ENCODE measurements around the gene LRCOL1.

The LRCOL1 gene

DNA sequence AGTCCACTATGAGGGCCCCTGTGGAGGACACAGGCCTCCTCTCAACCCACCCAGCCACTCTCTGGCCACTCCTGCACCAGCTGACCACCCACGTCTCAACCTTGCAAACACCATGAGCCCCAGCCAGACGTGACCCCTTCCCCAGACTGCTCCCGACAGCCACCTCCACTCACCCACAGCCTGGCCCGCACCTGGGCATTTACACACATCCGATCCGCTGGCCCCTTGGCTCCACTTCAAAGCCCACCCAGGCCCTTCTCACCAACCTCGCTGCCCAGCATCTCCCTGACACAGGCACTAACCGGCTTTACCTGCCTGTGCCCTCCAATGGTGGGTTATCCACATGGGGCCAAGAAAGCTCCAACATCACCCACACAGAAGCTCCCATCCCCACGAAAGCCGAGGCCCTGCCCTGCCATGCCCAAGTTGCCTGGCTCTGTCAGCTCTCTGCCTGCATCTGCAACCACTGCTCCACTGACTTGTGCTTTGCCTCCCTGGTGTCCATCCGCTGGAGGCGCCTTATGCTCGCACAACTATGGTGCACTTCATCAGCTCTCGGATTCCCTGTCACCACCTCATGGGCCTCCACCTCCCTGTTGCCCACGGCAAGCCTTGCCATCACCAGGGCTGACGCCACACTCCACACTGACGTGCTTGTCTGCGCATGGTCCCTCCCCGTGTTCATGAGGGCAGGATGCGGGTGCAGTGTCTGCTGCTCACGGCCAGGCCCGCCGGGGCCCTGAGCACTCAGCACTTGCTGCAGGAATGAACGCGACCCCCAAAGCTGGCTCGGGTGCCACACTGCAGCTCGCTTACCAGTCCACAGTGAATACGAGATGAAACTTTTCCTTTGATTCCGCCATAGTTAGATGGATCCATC is 24.9 kb upstream of the LRCOL1 start:
- DNase-seq, result no peak

- no peak for DNase-seq
These were observed 24.1 kb upstream of the LRCOL1 start for GRCh38 chr12:132634411-132634990.

DNA sequence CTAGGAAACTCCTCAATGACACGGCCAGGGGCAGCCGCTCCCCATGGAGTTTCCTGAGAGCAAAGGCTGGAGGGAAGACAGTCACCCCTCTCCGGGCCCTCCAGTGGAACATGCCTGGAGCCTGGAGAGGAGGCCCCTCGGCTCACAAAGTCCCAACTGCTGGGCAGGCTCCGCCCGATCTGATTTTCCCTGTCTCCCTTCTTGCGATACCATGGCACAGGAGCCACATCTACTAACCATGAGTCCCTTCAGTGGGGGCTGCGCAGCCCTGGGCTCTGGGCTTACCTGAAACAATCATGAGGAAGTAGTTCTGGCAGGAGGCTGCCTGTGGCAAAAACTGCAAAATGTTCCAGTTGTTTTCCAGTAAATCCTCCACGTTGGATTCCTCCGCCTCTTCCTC is 23.5 kb upstream of the LRCOL1 start:
- DNase-seq, result no peak

DNA sequence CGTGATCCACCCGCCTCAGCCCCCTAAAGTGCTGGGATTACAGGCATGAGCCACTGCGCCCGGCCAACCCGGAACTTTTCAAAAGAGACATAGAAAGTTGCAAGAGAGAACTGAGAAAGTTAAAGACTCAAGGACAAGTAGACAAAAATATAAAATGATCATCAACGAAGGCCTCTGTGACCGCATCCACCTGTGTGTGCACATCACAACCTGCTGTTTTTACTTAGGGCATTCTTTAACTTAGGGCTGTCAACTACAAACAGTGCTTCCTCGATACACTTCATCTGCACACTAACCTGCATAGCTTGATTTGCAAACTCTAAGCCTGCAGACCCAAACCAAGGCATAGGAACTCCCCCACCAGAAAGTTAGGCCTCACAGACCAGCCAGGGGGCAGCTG is 23.0 kb upstream of the LRCOL1 start:
- no peak for DNase-seq

DNA sequence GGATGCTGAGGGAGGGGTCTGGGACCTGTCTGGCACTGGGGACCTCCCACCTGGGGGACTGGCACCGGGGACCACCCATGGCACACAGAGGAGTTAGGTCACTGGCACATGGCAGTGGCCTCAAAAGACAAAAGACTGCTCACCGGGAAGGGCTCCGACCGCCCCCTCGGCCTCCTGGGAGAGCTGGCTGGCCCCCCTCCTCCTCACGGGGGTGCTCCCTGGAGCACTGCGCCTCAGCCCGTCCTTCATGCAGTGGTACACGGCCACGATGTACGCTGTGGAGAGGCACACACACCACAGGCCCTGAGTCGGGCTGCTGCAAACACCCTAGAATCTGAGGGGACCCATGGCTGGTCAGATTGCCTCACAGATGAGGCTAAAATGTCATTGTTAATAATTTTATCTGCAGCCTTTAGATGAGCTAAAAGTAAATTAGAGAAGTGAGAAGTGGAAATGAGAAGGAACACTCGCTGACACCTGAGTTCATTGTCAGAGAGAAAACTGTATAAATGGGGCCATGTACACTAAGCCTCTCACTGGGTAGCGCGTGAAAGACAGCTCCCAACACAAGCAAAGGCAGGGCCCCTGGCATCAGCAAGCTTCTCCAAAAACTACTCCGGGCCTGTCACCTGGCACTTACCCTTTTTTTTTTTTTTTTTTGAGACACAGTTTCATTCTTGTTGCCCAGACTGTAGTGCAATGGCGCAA is 22.3 kb upstream of the LRCOL1 start:
- no peak for DNase-seq

DNA sequence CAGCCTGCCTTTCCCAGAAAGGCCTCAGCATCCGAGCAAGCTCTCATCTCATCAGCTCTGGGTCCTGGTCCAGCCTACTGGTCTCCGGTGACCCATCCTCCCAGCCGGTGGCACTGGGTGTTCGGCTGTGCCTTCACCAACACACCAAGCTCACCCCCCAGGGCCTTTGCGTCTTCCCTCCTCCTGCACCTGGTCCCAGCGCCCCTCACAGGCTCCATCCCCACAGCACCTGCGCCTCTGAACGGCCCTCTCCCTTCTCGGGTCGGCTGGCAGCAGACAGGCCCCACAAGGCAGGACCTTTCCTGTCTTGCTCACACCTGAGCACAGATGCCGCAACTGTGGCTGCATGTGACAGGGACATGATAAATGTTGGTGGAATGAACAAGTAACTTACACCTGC is 21.3 kb upstream of the LRCOL1 start:
- no peak for DNase-seq

DNA sequence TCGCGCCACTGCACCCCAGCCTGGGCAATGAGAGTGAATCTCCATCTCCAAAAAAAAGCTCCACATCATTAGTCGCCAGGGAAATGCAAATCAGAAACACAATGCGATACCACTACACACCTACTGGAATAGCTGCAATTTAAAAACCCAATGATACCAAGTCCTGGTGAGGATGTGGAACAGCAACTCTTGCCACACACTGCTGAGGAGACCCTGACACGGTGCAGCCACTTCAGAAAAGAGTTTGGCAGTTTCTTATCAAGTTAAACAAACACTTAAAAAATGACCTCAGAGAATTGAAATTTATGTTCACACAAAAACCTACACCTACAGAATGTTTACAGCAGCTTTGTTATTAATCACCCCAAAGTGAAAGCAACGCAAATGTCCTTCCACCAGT is 20.3 kb upstream of the LRCOL1 start:
- no peak for DNase-seq

GRCh38 chr12:132629330-132629729 is 18.9 kb upstream of the LRCOL1 start:
- no peak for DNase-seq

DNA sequence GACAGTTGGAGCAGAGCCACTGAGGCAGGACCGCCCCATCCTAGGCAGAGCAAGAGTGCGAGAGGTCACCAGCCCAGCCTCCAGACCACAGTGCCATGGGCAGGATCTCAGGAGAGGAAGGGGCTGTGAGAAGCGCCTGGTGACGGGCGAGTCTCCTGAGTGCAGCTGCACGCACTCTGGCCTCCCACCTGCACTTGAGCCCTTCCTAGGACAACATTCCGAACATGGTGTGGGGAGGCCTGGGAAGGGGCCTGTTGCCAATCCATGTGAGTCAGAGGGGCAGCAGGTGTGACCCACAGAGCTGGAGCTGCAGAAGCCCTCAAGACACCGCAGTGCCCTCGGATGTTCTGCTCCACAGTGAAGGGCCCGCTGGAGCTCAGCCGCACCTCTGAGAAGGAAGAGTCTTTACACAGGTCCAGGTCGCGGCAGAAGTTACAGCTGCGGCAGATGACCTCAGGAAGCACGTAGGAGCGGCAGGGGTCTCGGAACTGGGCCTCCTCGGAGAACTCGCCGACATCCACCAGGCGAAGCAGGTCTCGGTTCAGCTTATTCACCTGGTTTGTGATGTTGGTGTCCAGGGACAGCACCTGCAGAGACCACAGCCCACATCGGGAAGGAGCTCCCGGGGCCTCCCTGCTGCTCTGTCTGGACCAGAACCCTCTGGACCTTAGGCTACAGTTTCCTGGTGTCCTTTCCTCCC is 15.5 kb upstream of the LRCOL1 start:
- DNase-seq, result no peak

- DNase-seq, result no peak
These were observed 14.7 kb upstream of the LRCOL1 start for GRCh38 chr12:132624910-132625630.

DNA sequence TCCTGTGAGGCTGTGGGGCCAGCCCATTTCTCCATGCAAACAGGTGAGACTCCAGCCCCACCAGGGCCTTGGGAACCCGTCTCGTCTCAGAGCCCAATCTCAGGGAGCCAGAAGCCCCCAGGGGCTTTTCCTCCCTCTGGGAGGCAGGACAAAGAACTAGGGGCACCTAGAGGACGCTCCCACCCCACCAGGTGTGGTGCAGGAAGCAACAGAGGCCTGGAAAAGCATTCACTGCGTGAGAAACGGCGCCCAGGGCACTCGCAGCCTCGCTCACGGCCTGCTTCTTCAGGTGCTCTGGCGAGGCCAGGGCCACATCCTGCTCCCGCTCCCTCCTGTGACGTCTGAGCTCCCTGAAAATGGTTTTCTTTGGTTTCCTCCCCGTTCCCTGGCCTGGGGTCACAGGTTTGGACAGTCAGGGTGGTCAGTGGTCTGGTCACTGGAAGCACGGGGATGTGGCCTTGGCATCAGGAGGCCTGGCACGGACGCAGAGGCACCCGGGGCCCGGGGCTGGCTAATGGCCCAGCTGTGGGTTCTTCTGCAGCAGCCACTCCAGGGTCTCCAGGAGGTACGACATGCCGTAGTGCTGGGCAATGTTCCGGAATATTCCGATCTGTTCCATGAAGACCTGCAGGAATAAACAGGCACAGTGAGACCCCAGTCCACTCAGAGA is 13.9 kb upstream of the LRCOL1 start:
- DNase-seq, result no peak

GRCh38 chr12:132623072-132623869 is 12.9 kb upstream of the LRCOL1 start:
- DNase-seq, result no peak

DNA sequence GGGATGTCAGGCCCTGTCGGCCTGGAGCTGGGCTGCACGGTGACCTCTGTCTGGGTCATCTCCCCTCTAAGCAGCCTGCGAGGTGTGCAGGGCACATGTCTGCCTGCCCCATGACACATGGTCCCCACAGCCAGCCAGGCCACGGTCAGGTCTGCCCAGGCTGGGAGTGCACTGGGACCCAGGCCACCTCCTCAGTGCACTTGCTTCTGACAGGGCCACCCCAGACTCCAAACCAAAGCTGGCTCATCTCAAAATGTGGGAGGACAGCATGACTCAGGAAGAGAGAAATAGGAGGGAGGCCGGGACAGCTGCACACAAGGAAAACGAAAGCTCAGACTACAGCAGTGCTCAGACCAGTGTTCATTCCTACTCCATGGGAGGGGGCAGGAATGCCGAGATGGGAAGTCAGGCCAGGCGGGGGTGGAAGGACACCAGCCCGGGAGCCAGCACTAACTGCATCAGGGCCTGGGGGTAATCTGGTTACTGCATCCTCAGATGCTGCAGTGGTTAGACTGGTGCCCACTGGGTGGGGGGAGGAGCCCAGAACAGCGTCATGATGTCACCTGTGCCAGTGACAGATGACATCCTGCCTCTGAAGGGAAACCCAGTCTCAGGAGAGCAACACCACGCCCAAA is 12.2 kb upstream of the LRCOL1 start:
- DNase-seq, result peak; percentile 31

- DNase-seq, result no peak
These were observed 11.5 kb upstream of the LRCOL1 start for GRCh38 chr12:132621657-132622435.

DNA sequence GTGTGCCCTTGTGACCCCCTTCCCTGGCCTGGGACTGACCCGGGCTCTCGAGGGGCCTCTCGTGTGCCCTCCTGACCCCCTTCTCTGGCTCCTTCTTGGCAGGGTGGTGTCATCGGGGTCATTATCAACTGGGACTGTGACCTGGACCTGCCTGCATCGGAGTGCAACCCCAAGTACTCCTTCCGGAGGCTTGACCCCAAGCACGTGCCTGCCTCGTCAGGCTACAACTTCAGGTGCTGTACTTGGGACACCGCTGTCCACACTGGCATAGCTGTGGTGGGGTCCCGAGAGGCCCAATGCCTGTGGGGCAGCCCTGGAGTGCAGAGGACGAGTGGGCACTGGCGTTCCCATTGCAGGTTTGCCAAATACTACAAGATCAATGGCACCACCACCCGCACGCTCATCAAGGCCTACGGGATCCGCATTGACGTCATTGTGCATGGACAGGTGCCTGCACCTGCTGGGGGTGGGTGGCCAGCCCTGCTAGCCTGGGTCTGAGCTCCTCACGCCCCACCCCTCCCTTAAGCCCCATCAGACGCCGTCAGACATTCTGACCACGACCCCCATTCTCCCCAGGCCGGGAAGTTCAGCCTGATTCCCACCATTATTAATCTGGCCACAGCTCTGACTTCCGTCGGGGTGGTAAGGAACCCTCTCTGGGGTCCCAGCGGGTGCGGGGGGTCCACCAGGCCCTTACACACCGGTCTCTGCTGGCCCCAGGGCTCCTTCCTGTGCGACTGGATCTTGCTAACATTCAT is 10.7 kb upstream of the LRCOL1 start:
- DNase-seq, result no peak

GRCh38 chr12:132620113-132620898 is 9.9 kb upstream of the LRCOL1 start:
- no peak for DNase-seq

- no peak for DNase-seq
These were observed 9.2 kb upstream of the LRCOL1 start for GRCh38 chr12:132619386-132620112.

- DNase-seq, result no peak
These were observed 8.6 kb upstream of the LRCOL1 start for GRCh38 chr12:132619071-132619385.

All from suppressor macrophage treated with lipopolysaccharide for 4 hours (primary cell).